K562 (cell line): Measurements from ENCODE around the gene MAPK4. TPM values are rescaled to one million over a fixed set of nuclear protein-coding genes. Genes with fewer than 3 reads are reported as not detected.

Experiments used
- ATAC-seq: fragments of 200-7000 bp; cut with Tn5 transposase; 3 replicates; pipeline ENCODE4 v1.9.1; 2020; ENCODE audit warnings: moderate library complexity
- BruUV-seq: library from RNA; stranded (reverse); fragments of 400-500 nt; replicated peaks from 2 replicates; lab custom pipeline; 2021; lab: Mats Ljungman, UMichigan
- CTCF ChIA-PET: fragments of 300-600 bp; formaldehyde crosslinking; extraction: SDS; loops from one replicate; lab custom pipeline; 2021; ENCODE audit warnings: low intra/inter-chr PET ratio; lab: Yijun Ruan, JAX
- POLR2A ChIA-PET: fragments of 300-600, 350-650 bp; sonication (Branson Sonifier 250); formaldehyde crosslinking; extraction: SDS; loops from one replicate; lab custom pipeline; 2021; ENCODE audit warnings: antibody characterized with exemption, inconsistent platforms; lab: Yijun Ruan, JAX
- DNase-seq, 4 experiments: peaks; one replicate each; pipeline versions ENCODE4 v3.0.0 to v3.0.0-alpha.2; 2011 to 2018; ENCODE audit warnings: low spot score in 3 of 4, mixed read lengths in 3 of 4; ENCODE audit errors: extremely low read depth in 1 of 4
- FAIRE-seq: peaks from 2 replicates; lab custom pipeline; 2011; peaks lifted over from hg19 to GRCh38; lab: Jason Lieb, UNC
- H2AFZ ChIP-seq: 2 replicates; pipeline ENCODE4 v1.6.0; 2011; ENCODE audit warnings: low read depth, low read length, control low read depth, inconsistent platforms
- H3K27ac ChIP-seq: fragments of 200-600 bp; 3 replicates; pipeline ENCODE4 v1.8.0; 2011; ENCODE audit warnings: low read depth, mild to moderate bottlenecking, control low read depth, inconsistent platforms, low read length, moderate library complexity, mixed read lengths; ENCODE audit errors: extremely low read depth
- H3K27me3 ChIP-seq, 2 experiments: fragments of 300-600 bp in 1 of 2; 2 replicates in 1 of 2; 3 replicates in 1 of 2; pipeline versions ENCODE4 v1.6.0 to v1.8.0; 2011; ENCODE audit warnings: inconsistent platforms in 2 of 2, low read length in 2 of 2, mild to moderate bottlenecking in 1 of 2, mixed read lengths in 1 of 2, moderate library complexity in 1 of 2; ENCODE audit not compliant: control insufficient read depth in 2 of 2, insufficient read depth in 2 of 2
- H3K36me3 ChIP-seq: fragments of 300-600 bp; 3 replicates; pipeline ENCODE4 v1.8.0; 2011; ENCODE audit warnings: mild to moderate bottlenecking, low read length, inconsistent platforms; ENCODE audit not compliant: control insufficient read depth, insufficient read depth
- H3K4me1 ChIP-seq, 2 experiments: fragments of 200-600 bp in 1 of 2; replicated peaks in 1 of 2; 2 replicates in 1 of 2; 3 replicates in 1 of 2; pipeline versions ENCODE4 v1.5.1 to v1.8.0; 2011; ENCODE audit warnings: inconsistent platforms in 2 of 2, low read length in 2 of 2, mild to moderate bottlenecking in 1 of 2, mixed read lengths in 1 of 2, moderate library complexity in 1 of 2; ENCODE audit not compliant: control insufficient read depth in 2 of 2, insufficient read depth in 2 of 2
- H3K4me2 ChIP-seq: 2 replicates; pipeline ENCODE4 v1.6.1; 2011; ENCODE audit warnings: low read length, control low read depth, inconsistent platforms, mixed read lengths; ENCODE audit not compliant: insufficient read depth
- H3K4me3 ChIP-seq: fragments of 200-600 bp; sonication (generic), shearing (Covaris generic); 2 replicates; pipeline ENCODE4 v1.5.1; 2016; ENCODE audit warnings: control low read depth, inconsistent platforms
- H3K79me2 ChIP-seq: fragments of 200-600 bp; 3 replicates; pipeline ENCODE4 v1.8.0; 2011; ENCODE audit warnings: low read length, inconsistent platforms; ENCODE audit not compliant: control insufficient read depth, insufficient read depth
- H3K9ac ChIP-seq, 2 experiments: 2 replicates each; pipeline versions ENCODE4 v1.6.0 to v1.6.1; 2011; ENCODE audit warnings: low read depth in 2 of 2, low read length in 2 of 2, control low read depth in 1 of 2, inconsistent platforms in 1 of 2, mild to moderate bottlenecking in 1 of 2, mixed read lengths in 1 of 2; ENCODE audit not compliant: insufficient read depth in 1 of 2
- H3K9me1 ChIP-seq: one replicate; pipeline ENCODE4 v1.6.0; 2011; ENCODE audit warnings: inconsistent platforms, mild to moderate bottlenecking, low read length, moderate library complexity; ENCODE audit not compliant: control insufficient read depth, insufficient read depth
- H3K9me3 ChIP-seq: replicated peaks from 2 replicates; pipeline ENCODE4 v1.5.1; 2011; ENCODE audit warnings: low read depth, low read length, inconsistent platforms; ENCODE audit not compliant: control insufficient read depth, insufficient read depth
- H4K20me1 ChIP-seq: replicated peaks from 2 replicates; pipeline ENCODE4 v1.6.1; 2011; ENCODE audit warnings: low read length, inconsistent platforms, mixed read lengths; ENCODE audit not compliant: control insufficient read depth, insufficient read depth
- CBFB ChIP-seq: sonication (generic); formaldehyde crosslinking; IDR thresholded peaks from 2 replicates; pipeline ENCODE4 v1.4.0; 2020; ENCODE audit warnings: mild to moderate bottlenecking, missing genetic modification reagents
- CREM ChIP-seq: IDR thresholded peaks from 2 replicates; pipeline ENCODE4 v1.6.1; 2014; ENCODE audit warnings: antibody characterized with exemption, low read depth
- ESRRB ChIP-seq: fragments of 250-450 bp; sonication (Bioruptor Pico); IDR thresholded peaks from 2 replicates; pipeline ENCODE4 v1.5.0; 2020; ENCODE audit warnings: mild to moderate bottlenecking, moderate library complexity, borderline replicate concordance
- HDAC6 ChIP-seq: IDR thresholded peaks from 2 replicates; pipeline ENCODE4 v1.6.1; 2012; ENCODE audit warnings: low read depth, mild to moderate bottlenecking, control low read depth, inconsistent platforms, low read length, moderate library complexity
- KLF16 ChIP-seq: IDR thresholded peaks from 2 replicates; pipeline ENCODE4 v1.6.1; 2016; ENCODE audit warnings: antibody characterized with exemption
- KLF6 ChIP-seq: fragments of 250-450 bp; sonication (Bioruptor Pico); IDR thresholded peaks from 2 replicates; pipeline ENCODE4 v1.4.0; 2020; ENCODE audit warnings: mild to moderate bottlenecking, moderate library complexity, borderline replicate concordance
- MTA1 ChIP-seq: fragments of 450-650 bp; IDR thresholded peaks from 2 replicates; pipeline ENCODE4 v1.6.1; 2017; ENCODE audit warnings: borderline replicate concordance
- MTA2 ChIP-seq: fragments of 450-650 bp; IDR thresholded peaks from 2 replicates; pipeline ENCODE4 v1.6.1; 2016; ENCODE audit warnings: low read depth
- POLR2AphosphoS5 ChIP-seq: IDR thresholded peaks from 2 replicates; pipeline ENCODE4 v1.6.1; 2011; ENCODE audit warnings: mild to moderate bottlenecking, low read depth, low read length, moderate library complexity; ENCODE audit not compliant: control insufficient read depth, insufficient read depth
- ZNF780A ChIP-seq: fragments of 250-450 bp; sonication (Bioruptor Pico); IDR thresholded peaks from 2 replicates; pipeline ENCODE4 v1.5.0; 2021; ENCODE audit warnings: mild to moderate bottlenecking
- WGBS: fragments of 100-300 bp; shearing (Covaris generic); methylation state at CpG from one replicate; pipeline ENCODE4 v1.1.6; 2016; ENCODE audit warnings: low coverage, mixed read lengths; ENCODE audit not compliant: insufficient coverage; ENCODE audit errors: missing lambda C conversion rate; 5-methylcytosine and 5-hydroxymethylcytosine counted together
- in situ Hi-C: fragments of 300-500 bp; cut with MboI; formaldehyde crosslinking; loops from 4 replicates; pipeline ENCODE4 v1.15.0; 2018; ENCODE audit warnings: inconsistent platforms, mixed read lengths
- intact Hi-C: fragments of 100-400 bp; cut with micrococcal nuclease; formaldehyde crosslinking; loops from 2 replicates; pipeline ENCODE4 v1.14.2; 2022
- polyA plus RNA-seq, 8 experiments: library from polyadenylated mRNA; depleted of rRNA in 4 of 8; stranded (reverse) in 5 of 8; unstranded in 3 of 8; fragments of >200 nt; fragmentation: Nextera tagmentation in 2 of 8; fragmentation: Illumina TruSeq in 1 of 8; extraction: Ambion mirVana in 2 of 8; extraction: Trizol in 1 of 8; gene quantifications; 2 replicates each; pipeline versions ENCODE4 v1.2.1 to v1.2.3, GENCODE V29; 2011 to 2014; ENCODE audit warnings: inconsistent platforms in 1 of 8, missing spikeins in 1 of 8
- total RNA-seq, 7 experiments: library from RNA; depleted of rRNA in 6 of 7; stranded (reverse); fragments of >200 nt in 6 of 7; fragmentation: Illumina TruSeq in 2 of 7; extraction: Trizol in 2 of 7; gene quantifications; 2 replicates each; pipeline versions ENCODE4 v1.2.1 to v1.2.3, GENCODE V29; 2011 to 2021; ENCODE audit warnings: low replicate concordance in 1 of 7
- TF ChIP-seq, protein P1 (sequence below): sonication (generic); formaldehyde crosslinking; IDR thresholded peaks from 2 replicates; pipeline ENCODE4 v1.9.0; 2022; ENCODE audit warnings: mild to moderate bottlenecking, missing genetic modification reagents

The MAPK4 gene
- total and polyA plus RNA-seq, 9 of the 15 experiments (the other 6 are each of a cell fraction or from before 2014, with no cell fraction given), result not detected

DNA sequence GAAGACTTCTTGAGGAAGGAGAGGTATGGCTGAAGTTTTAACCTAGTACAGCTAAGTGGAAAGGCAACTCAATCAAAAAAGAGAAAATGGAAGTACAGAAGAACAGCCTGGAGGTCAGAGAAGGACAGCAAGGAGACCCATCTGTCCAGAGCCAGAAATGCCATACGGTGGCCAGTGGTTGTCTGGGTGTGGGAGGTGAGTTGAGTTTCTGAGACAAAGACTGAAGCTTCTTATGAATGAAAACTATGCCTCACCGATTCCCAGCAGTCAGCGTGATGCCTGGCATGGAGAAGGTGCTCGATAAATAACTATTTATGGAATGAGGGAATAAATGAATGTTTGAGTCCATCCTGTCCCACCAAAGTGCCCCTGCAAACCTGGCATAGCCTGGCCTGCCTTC, 161.1 kb downstream of the MAPK4 start:
- BruUV-seq, result no TSS peak
- Histone ChIP-seq H3K9ac (no peak overlapping the region), H3K79me2 (no peaks in the 10 kb centered on the region), H3K27me3 (peaks cover 0 to 2% of the 10 kb centered on the region in 2 experiments; a peak in 2 of 5 replicates), H3K36me3 (no peaks in the 10 kb centered on the region), H3K27ac (no peak overlapping the region), H3K9me3 (no peaks in the 10 kb centered on the region), H4K20me1 (no peaks in the 10 kb centered on the region), H3K4me3 (no peak overlapping the region), H3K4me1 (no peaks in the 10 kb centered on the region), H3K4me2 (no peak overlapping the region), H2AFZ (no peak overlapping the region), H3K9me1 (no peaks in the 10 kb centered on the region)
- 0% methylated on average over 4 of the region's 4 CpGs for WGBS
- TF ChIP-seq ZNF780A (CRISPR knock-in tag), result no peak
- TF ChIP-seq KLF6, result no peak
- no peak for TF ChIP-seq MTA1
- TF ChIP-seq MTA2, result no peak
- TF ChIP-seq ESRRB (CRISPR knock-in tag), result no peak
- TF ChIP-seq HDAC6, result no peak
- no peak for TF ChIP-seq KLF16
- no peak for TF ChIP-seq CBFB
- TF ChIP-seq POLR2AphosphoS5, result no peak
- TF ChIP-seq CREM, result no peak
- TF ChIP-seq, protein P1, sequence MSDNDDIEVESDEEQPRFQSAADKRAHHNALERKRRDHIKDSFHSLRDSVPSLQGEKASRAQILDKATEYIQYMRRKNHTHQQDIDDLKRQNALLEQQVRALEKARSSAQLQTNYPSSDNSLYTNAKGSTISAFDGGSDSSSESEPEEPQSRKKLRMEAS (CRISPR knock-in tag), result no peak
- ChIA-PET CTCF (no interaction called here), POLR2A (no interaction called here)
- intact Hi-C loops (no loop called here), in situ Hi-C loops (no loop called here)
- no peak for FAIRE-seq
- DNase-seq, result no peak
- no peak for ATAC-seq
